SK-N-SH treated with all-trans-retinoic acid at 6 μM for 48 hours (cell line): ENCODE measurements around the gene GABPB2.

Experiments
- ARNTL ChIP-seq: fragments of 450-650 bp; formaldehyde crosslinking; IDR thresholded peaks from 2 replicates; pipeline ENCODE4 v1.5.0; 2020; ENCODE audit warnings: low read depth, mild to moderate bottlenecking, moderate library complexity, borderline replicate concordance
- RARB ChIP-seq: fragments of 250-450 bp; sonication (Bioruptor Pico); IDR thresholded peaks from 2 replicates; pipeline ENCODE4 v1.8.0; 2021; ENCODE audit warnings: mild to moderate bottlenecking, moderate library complexity

DNA sequence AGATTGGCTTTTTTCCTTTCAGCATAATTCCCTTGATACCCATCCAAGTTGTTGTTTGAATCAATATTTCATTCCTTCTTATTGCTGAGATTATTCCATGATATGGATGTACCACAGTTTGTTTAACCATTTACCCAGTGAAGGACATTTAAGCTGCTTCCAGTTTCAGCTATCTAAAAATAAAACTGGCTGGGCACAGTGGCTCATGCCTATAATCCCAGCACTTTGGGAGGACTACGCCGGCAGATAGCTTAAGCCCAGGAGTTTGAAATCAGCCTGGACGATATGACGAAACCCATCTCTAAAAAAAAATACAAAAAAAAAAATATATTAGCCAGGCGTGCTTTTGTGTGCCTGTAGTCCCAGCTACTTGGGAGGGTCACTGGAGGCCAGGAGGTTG, 43.3 kb downstream of the GABPB2 start:
- TF ChIP-seq RARB (CRISPR knock-in tag) (no peak), ARNTL (CRISPR knock-in tag) (no peak)
